ENCODE measurements around the gene MXRA7.

Gene MXRA7

GRCh38 chr17:76726231-76726775, 15.5 kb upstream of the MXRA7 start, which contains the start of gene JMJD6:
Gene JMJD6, minus strand, starts transcription at chr17:76726606. Its CDS starts 131 bp downstream, at chr17:76726475.
- H3K27ac ChIP-seq (ENCODE audit: extremely low read depth, low read depth, low read length) = peak within 1 kb of the TSS; percentile 97
- POLR2A ChIA-PET = interaction anchor here (0.6 to 4.6 kb wide), 8 partner anchors 9 to 170 kb away, joined by 3 to 68 read pairs (median 6); partner anchors contain the start of genes MFSD11 and SRSF2
- H3K4me3 ChIP-seq (ENCODE audit: low read depth, low read length) = peak within 1 kb of the TSS; percentile 93
- H3K4me1 ChIP-seq (ENCODE audit: control insufficient read depth, insufficient read depth, low read length) = peaks cover 7% of the 10 kb centered on the region
- H3K36me3 ChIP-seq (ENCODE audit: control insufficient read depth in 2 of 2, insufficient read depth in 1 of 2, low read length in 2 of 2) = peaks cover 37 to 52% of the 10 kb centered on the region in 2 experiments
- CTCF ChIA-PET = interaction anchor here (0.6 to 8.7 kb wide), 5 partner anchors 9 to 481 kb away, joined by 3 to 68 read pairs (median 3); partner anchors contain the start of gene MXRA7
- no peaks in the 10 kb centered on the region for H3K9me3 ChIP-seq (ENCODE audit: control insufficient read depth, insufficient read depth, low read depth, low read length)
- TF ChIP-seq ZNF501 (tag by site-specific recombination; IDR thresholded peaks at IDR 0.05) (peak; percentile 81; the same call in 1 of the 2 replicates), TCF7L2 (IDR thresholded peaks at IDR 0.05; ENCODE audit: borderline replicate concordance, low read depth, low read length) (0 out of 2 replicates have a peak, but pooled peaks have one; percentile 30), ZNF791 (tag by site-specific recombination; IDR thresholded peaks at IDR 0.05) (no peak), ZNF335 (tag by site-specific recombination; conservative IDR thresholded peaks at IDR 0.05) (peak; percentile 91), ZNF629 (tag by site-specific recombination; IDR thresholded peaks at IDR 0.05) (peak; percentile 49; the same call in 1 of the 2 replicates), OSR2 (tag by site-specific recombination; IDR thresholded peaks at IDR 0.05) (no peak), GFI1B (tag by site-specific recombination; IDR thresholded peaks at IDR 0.05) (no peak), ZNF184 (tag by site-specific recombination; IDR thresholded peaks at IDR 0.05) (no peak), ZSCAN30 (tag by site-specific recombination; IDR thresholded peaks at IDR 0.05) (peak; percentile 36; the same call in 1 of the 2 replicates), ZBTB48 (tag by site-specific recombination; IDR thresholded peaks at IDR 0.05) (peak; percentile 65; the same call in 1 of the 2 replicates), REPIN1 (tag by site-specific recombination; IDR thresholded peaks at IDR 0.05; ENCODE audit: low read depth) (no peak), TSHZ1 (tag by site-specific recombination; IDR thresholded peaks at IDR 0.05; ENCODE audit: borderline replicate concordance) (0 out of 2 replicates have a peak, but pooled peaks have one; percentile 20), ZNF10 (tag by site-specific recombination; IDR thresholded peaks at IDR 0.05) (peak; percentile 19; the same call in 1 of the 2 replicates), KLF9 (tag by site-specific recombination; IDR thresholded peaks at IDR 0.05; ENCODE audit: low read depth) (peak; percentile 68), SP7 (tag by site-specific recombination; IDR thresholded peaks at IDR 0.05) (peak; percentile 15; the same call in 1 of the 2 replicates), GLIS2 (tag by site-specific recombination; IDR thresholded peaks at IDR 0.05) (peak; percentile 33; the same call in 1 of the 2 replicates), ZNF114 (tag by site-specific recombination; IDR thresholded peaks at IDR 0.05) (no peak), ZFHX2 (tag by site-specific recombination; conservative IDR thresholded peaks at IDR 0.05) (peak; percentile 63), ZNF488 (tag by site-specific recombination; IDR thresholded peaks at IDR 0.05) (no peak), ZXDB (tag by site-specific recombination; IDR thresholded peaks at IDR 0.05) (peak; percentile 47; the same call in 1 of the 2 replicates)
- TF ChIP-seq, protein P1, sequence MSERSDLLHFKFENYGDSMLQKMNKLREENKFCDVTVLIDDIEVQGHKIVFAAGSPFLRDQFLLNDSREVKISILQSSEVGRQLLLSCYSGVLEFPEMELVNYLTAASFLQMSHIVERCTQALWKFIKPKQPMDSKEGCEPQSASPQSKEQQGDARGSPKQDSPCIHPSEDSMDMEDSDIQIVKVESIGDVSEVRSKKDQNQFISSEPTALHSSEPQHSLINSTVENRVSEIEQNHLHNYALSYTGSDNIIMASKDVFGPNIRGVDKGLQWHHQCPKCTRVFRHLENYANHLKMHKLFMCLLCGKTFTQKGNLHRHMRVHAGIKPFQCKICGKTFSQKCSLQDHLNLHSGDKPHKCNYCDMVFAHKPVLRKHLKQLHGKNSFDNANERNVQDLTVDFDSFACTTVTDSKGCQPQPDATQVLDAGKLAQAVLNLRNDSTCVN (tag by site-specific recombination; optimal IDR thresholded peaks at IDR 0.05) = peak; percentile 87
- TF ChIP-seq, protein P2, sequence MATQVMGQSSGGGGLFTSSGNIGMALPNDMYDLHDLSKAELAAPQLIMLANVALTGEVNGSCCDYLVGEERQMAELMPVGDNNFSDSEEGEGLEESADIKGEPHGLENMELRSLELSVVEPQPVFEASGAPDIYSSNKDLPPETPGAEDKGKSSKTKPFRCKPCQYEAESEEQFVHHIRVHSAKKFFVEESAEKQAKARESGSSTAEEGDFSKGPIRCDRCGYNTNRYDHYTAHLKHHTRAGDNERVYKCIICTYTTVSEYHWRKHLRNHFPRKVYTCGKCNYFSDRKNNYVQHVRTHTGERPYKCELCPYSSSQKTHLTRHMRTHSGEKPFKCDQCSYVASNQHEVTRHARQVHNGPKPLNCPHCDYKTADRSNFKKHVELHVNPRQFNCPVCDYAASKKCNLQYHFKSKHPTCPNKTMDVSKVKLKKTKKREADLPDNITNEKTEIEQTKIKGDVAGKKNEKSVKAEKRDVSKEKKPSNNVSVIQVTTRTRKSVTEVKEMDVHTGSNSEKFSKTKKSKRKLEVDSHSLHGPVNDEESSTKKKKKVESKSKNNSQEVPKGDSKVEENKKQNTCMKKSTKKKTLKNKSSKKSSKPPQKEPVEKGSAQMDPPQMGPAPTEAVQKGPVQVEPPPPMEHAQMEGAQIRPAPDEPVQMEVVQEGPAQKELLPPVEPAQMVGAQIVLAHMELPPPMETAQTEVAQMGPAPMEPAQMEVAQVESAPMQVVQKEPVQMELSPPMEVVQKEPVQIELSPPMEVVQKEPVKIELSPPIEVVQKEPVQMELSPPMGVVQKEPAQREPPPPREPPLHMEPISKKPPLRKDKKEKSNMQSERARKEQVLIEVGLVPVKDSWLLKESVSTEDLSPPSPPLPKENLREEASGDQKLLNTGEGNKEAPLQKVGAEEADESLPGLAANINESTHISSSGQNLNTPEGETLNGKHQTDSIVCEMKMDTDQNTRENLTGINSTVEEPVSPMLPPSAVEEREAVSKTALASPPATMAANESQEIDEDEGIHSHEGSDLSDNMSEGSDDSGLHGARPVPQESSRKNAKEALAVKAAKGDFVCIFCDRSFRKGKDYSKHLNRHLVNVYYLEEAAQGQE (tag by site-specific recombination; IDR thresholded peaks at IDR 0.05) = peak; percentile 16; the same call in 1 of the 2 replicates
- TF ChIP-seq, protein P3, sequence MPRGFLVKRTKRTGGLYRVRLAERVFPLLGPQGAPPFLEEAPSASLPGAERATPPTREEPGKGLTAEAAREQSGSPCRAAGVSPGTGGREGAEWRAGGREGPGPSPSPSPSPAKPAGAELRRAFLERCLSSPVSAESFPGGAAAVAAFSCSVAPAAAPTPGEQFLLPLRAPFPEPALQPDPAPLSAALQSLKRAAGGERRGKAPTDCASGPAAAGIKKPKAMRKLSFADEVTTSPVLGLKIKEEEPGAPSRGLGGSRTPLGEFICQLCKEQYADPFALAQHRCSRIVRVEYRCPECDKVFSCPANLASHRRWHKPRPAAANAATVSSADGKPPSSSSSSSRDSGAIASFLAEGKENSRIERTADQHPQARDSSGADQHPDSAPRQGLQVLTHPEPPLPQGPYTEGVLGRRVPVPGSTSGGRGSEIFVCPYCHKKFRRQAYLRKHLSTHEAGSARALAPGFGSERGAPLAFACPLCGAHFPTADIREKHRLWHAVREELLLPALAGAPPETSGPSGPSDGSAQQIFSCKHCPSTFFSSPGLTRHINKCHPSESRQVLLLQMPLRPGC (tag by site-specific recombination; IDR thresholded peaks at IDR 0.05) = peak; percentile 7; the same call in 1 of the 2 replicates
- TF ChIP-seq, protein P4, sequence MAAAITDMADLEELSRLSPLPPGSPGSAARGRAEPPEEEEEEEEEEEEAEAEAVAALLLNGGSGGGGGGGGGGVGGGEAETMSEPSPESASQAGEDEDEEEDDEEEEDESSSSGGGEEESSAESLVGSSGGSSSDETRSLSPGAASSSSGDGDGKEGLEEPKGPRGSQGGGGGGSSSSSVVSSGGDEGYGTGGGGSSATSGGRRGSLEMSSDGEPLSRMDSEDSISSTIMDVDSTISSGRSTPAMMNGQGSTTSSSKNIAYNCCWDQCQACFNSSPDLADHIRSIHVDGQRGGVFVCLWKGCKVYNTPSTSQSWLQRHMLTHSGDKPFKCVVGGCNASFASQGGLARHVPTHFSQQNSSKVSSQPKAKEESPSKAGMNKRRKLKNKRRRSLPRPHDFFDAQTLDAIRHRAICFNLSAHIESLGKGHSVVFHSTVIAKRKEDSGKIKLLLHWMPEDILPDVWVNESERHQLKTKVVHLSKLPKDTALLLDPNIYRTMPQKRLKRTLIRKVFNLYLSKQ (tag by site-specific recombination; IDR thresholded peaks at IDR 0.05; ENCODE audit: borderline replicate concordance) = no peak

Data from HEK293 (cell line).